Measurements from ENCODE around the gene MAST4.

DNA sequence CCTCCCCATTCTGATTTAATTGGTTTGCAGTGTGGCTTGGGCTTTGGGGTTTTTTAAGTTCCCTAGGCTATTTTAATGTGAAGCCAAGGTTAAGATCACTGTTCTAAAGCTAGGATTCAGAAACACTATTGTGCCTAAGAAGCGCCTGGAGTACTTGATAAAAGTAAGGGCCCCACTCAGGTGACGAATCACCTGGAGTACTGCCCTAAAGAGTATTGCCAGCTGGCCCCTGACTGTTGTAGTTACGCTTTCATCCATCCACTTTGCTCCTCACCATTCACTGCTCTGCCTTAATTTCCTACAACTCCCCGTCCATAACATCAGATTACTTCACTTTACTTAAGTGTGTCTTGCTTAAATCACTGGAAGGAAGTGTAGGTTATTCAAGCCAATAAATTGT lies 481.1 kb downstream of the MAST4 start:
- TF ChIP-seq CTCF (IDR thresholded peaks at IDR 0.05; ENCODE audit: low read depth, low read length, missing input control) (no peak), FOXA2 (IDR thresholded peaks at IDR 0.05) (no peak), FOXA1 (IDR thresholded peaks at IDR 0.05) (no peak)
- TF ChIP-seq, protein P1, sequence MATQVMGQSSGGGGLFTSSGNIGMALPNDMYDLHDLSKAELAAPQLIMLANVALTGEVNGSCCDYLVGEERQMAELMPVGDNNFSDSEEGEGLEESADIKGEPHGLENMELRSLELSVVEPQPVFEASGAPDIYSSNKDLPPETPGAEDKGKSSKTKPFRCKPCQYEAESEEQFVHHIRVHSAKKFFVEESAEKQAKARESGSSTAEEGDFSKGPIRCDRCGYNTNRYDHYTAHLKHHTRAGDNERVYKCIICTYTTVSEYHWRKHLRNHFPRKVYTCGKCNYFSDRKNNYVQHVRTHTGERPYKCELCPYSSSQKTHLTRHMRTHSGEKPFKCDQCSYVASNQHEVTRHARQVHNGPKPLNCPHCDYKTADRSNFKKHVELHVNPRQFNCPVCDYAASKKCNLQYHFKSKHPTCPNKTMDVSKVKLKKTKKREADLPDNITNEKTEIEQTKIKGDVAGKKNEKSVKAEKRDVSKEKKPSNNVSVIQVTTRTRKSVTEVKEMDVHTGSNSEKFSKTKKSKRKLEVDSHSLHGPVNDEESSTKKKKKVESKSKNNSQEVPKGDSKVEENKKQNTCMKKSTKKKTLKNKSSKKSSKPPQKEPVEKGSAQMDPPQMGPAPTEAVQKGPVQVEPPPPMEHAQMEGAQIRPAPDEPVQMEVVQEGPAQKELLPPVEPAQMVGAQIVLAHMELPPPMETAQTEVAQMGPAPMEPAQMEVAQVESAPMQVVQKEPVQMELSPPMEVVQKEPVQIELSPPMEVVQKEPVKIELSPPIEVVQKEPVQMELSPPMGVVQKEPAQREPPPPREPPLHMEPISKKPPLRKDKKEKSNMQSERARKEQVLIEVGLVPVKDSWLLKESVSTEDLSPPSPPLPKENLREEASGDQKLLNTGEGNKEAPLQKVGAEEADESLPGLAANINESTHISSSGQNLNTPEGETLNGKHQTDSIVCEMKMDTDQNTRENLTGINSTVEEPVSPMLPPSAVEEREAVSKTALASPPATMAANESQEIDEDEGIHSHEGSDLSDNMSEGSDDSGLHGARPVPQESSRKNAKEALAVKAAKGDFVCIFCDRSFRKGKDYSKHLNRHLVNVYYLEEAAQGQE (IDR thresholded peaks at IDR 0.05): no peak

Measured in liver (tissue), 2 donors.